Measurements from ENCODE around the gene ZNF236.

- no peak for TF ChIP-seq EZH2 (IDR thresholded peaks at IDR 0.05; ENCODE audit: borderline replicate concordance)
- TF ChIP-seq CTCF (IDR thresholded peaks at IDR 0.05; ENCODE audit: poor library complexity): no peak
Observed at GRCh38 chr18:76984193-76985155, 162.1 kb downstream of the ZNF236 start.
